Lung microvascular endothelial cell (primary cell): ENCODE results near the gene HEATR9. TPM values are rescaled to one million over a fixed set of nuclear protein-coding genes. Genes with fewer than 3 reads are reported as not detected.

Experiments
- DNase-seq, 2 donors: peaks; one replicate each; pipeline versions ENCODE4 v3.0.0 to v3.0.0-alpha.2; 2010; ENCODE audit warnings: low read depth in 2 of 2
- total RNA-seq: library from RNA; depleted of rRNA; stranded (reverse); fragments of >200 nt; gene quantifications from 2 replicates; pipeline ENCODE4 v1.2.1, GENCODE V29; 2014

Gene HEATR9
- total RNA-seq, 1 donor from 2014 or later: not detected

- DNase-seq: no peak
Measured at GRCh38 chr17:35894206-35894605, 25.5 kb upstream of the HEATR9 start.

GRCh38 chr17:35893751-35894150 is 25.1 kb upstream of the HEATR9 start:
- no peak for DNase-seq

GRCh38 chr17:35892091-35893035 is 23.7 kb upstream of the HEATR9 start:
- DNase-seq: peak in 1 of 2 donors; percentile 37

GRCh38 chr17:35891269-35891668 is 22.6 kb upstream of the HEATR9 start:
- no peak for DNase-seq

GRCh38 chr17:35890774-35891155 is 22.1 kb upstream of the HEATR9 start:
- no peak for DNase-seq

- peak; percentile 56 to 89 for DNase-seq
Measured at GRCh38 chr17:35889818-35890773, 21.4 kb upstream of the HEATR9 start.

GRCh38 chr17:35889241-35889640 is 20.6 kb upstream of the HEATR9 start:
- no peak for DNase-seq

GRCh38 chr17:35879773-35880654 is 11.3 kb upstream of the HEATR9 start, which contains the start of gene CCL5:
Gene CCL5 (minus strand): TSS chr17:35880360.
- DNase-seq: peak; percentile 76 to 95

- no peak for DNase-seq
Measured at GRCh38 chr17:35878361-35878760, 9.7 kb upstream of the HEATR9 start.

- DNase-seq: no peak
Measured at GRCh38 chr17:35877345-35878029, 8.8 kb upstream of the HEATR9 start.

- DNase-seq: no peak
Measured at GRCh38 chr17:35876534-35876933, 7.8 kb upstream of the HEATR9 start.

- DNase-seq: no peak
Measured at GRCh38 chr17:35875800-35876139, 7.1 kb upstream of the HEATR9 start.

- DNase-seq: peak; percentile 31 to 51
Measured at GRCh38 chr17:35875072-35875799, 6.5 kb upstream of the HEATR9 start.

GRCh38 chr17:35872196-35872980 is 3.7 kb upstream of the HEATR9 start:
- no peak for DNase-seq

GRCh38 chr17:35870906-35871819 is 2.5 kb upstream of the HEATR9 start:
- peak in 1 of 2 donors; percentile 50 for DNase-seq

GRCh38 chr17:35867574-35867973 is 1.1 kb downstream of the HEATR9 start:
- no peak for DNase-seq

GRCh38 chr17:35866341-35866950 is 2.2 kb downstream of the HEATR9 start:
- peak in 1 of 2 donors; percentile 7 for DNase-seq
